ENCODE data around the gene DIO3.

DIO3 gene

GRCh38 chr14:101584055-101584859, 23.0 kb downstream of the DIO3 start:
- no peak for DNase-seq

- DNase-seq = no peak
These were observed 23.9 kb downstream of the DIO3 start for GRCh38 chr14:101585211-101585610.

GRCh38 chr14:101586531-101587430, 25.5 kb downstream of the DIO3 start:
- DNase-seq = no peak

- no peak for DNase-seq
These were observed 26.2 kb downstream of the DIO3 start for GRCh38 chr14:101587441-101587911.

- DNase-seq = no peak
These were observed 27.1 kb downstream of the DIO3 start for GRCh38 chr14:101588286-101588975.

GRCh38 chr14:101588990-101589389, 27.7 kb downstream of the DIO3 start:
- DNase-seq = no peak

GRCh38 chr14:101589486-101590015, 28.3 kb downstream of the DIO3 start:
- DNase-seq = no peak

- no peak for DNase-seq
These were observed 28.8 kb downstream of the DIO3 start for GRCh38 chr14:101590062-101590461.

- no peak for DNase-seq
These were observed 29.3 kb downstream of the DIO3 start for GRCh38 chr14:101590616-101591015.

- no peak for DNase-seq
These were observed 29.8 kb downstream of the DIO3 start for GRCh38 chr14:101591121-101591520.

GRCh38 chr14:101591582-101591981, 30.3 kb downstream of the DIO3 start:
- DNase-seq = no peak

GRCh38 chr14:101593411-101594238, 32.3 kb downstream of the DIO3 start:
- no peak for DNase-seq

GRCh38 chr14:101594511-101595148, 33.3 kb downstream of the DIO3 start:
- DNase-seq = no peak

- no peak for DNase-seq
These were observed 34.1 kb downstream of the DIO3 start for GRCh38 chr14:101595349-101595748.

- no peak for DNase-seq
These were observed 34.8 kb downstream of the DIO3 start for GRCh38 chr14:101595887-101596721.

GRCh38 chr14:101596742-101597141, 35.4 kb downstream of the DIO3 start:
- DNase-seq = no peak

- no peak for DNase-seq
These were observed 36.9 kb downstream of the DIO3 start for GRCh38 chr14:101598159-101598558.

- no peak for DNase-seq
These were observed 37.4 kb downstream of the DIO3 start for GRCh38 chr14:101598571-101599233.

GRCh38 chr14:101599234-101599885, 38.1 kb downstream of the DIO3 start:
- no peak for DNase-seq

Data from stimulated activated naive CD4-positive, alpha-beta T cell treated with Interleukin-2 at 50 U/mL for 16 hours (primary cell).